Right lobe of liver (tissue), 4 donors: ENCODE measurements around the gene CFTR.

ENCODE experiments used
- CTCF ChIP-seq, 4 donors: fragments of 200-600 bp in 3 of 4; fragments of 450-650 bp in 1 of 4; IDR thresholded peaks; one replicate each; pipeline versions ENCODE4 v1.5.1 to v1.8.0; 2016 to 2022; ENCODE audit warnings: antibody characterized with exemption in 4 of 4, mild to moderate bottlenecking in 2 of 4
- POLR2A ChIP-seq: fragments of 450-650 bp; IDR thresholded peaks from one replicate; pipeline ENCODE4 v1.6.1; 2017; ENCODE audit warnings: antibody characterized with exemption, mild to moderate bottlenecking
- donor health status: DM: no; HTN: no; CAD: no.
- donor health status: DM: no; HTN: no; CAD: no.
- donor health status: DM: no; HTN: yes; CAD: no.

- TF ChIP-seq CTCF (IDR thresholded peaks at IDR 0.05): no peak
- no peak for TF ChIP-seq POLR2A
Measured at GRCh38 chr7:117572856-117573620, 93.2 kb downstream of the CFTR start.
